ENCODE measurements around the gene SHPK. TPM values are rescaled to one million over a fixed set of nuclear protein-coding genes. Genes with fewer than 3 reads are reported as not detected.

The SHPK gene
- total and polyA plus RNA-seq, 9 of the 15 experiments (the other 6 are each of a cell fraction or from before 2014, with no cell fraction given): 2.5 to 16.3 (median 11.8) TPM

DNA sequence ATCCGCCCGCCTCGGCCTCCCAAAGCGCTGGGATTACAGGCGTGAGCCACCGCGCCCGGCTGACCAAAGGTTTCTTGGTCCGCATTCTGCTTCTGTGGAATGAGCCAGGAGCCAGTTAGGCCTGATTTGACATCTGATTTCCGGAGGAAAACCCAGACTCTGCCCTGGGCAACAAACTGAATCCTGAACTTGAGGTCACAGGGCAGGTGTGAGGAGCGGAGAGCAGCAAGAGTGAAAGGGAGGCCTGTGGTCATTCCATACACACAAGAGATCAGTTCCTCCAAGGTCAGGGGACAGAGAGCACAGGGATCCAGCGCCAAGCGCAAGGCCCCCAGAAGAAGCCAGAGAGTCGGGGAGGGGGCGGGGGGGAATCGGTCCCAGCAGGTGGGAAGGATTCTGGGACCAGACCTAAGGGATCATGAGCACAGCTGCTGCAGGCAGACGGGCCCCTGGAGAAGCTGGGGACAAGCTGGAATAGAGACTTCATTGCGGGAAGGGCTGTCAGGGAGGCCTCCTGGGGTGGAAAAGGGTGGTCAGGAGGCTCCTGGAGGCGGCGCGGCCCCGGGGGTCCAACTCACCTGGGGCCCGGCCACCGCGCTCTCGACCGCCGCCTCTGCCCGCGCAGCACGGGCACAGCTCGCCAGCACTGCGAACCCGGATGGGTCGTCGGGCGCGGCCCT, 436 bp downstream of the SHPK start:
- Histone ChIP-seq H3K36me3 (ENCODE audit: control insufficient read depth, insufficient read depth, low read length) (peaks cover 9% of the 10 kb centered on the region; the same call in 2 of the 3 replicates), H4K20me1 (replicated peaks; ENCODE audit: control insufficient read depth, insufficient read depth, low read length) (no peaks in the 10 kb centered on the region), H3K27ac (ENCODE audit: extremely low read depth, low read depth, low read length) (peak overlapping the region; percentile 21), H3K9me1 (ENCODE audit: control insufficient read depth, insufficient read depth, low read length) (no peaks in the 10 kb centered on the region), H3K79me2 (ENCODE audit: control insufficient read depth, insufficient read depth, low read length) (peaks cover 20% of the 10 kb centered on the region), H3K27me3 (ENCODE audit: control insufficient read depth in 2 of 2, insufficient read depth in 2 of 2, low read length in 2 of 2) (no peaks in the 10 kb centered on the region), H3K4me3 (peak overlapping the region; percentile 63), H3K4me1 (replicated peaks in 1 of 2; ENCODE audit: control insufficient read depth in 2 of 2, insufficient read depth in 2 of 2, low read length in 2 of 2) (peaks cover 12 to 25% of the 10 kb centered on the region in 2 experiments), H3K9ac (ENCODE audit: insufficient read depth in 1 of 2, low read depth in 2 of 2, low read length in 2 of 2) (peak overlapping the region; percentile 70 to 92), H3K9me3 (replicated peaks; ENCODE audit: control insufficient read depth, insufficient read depth, low read depth, low read length) (no peaks in the 10 kb centered on the region), H3K4me2 (ENCODE audit: insufficient read depth, low read length) (peak overlapping the region; percentile 75), H2AFZ (ENCODE audit: low read depth, low read length) (peak overlapping the region; percentile 54)
- TSS peak; percentile 62 for BruUV-seq (replicated peaks)
- ChIA-PET POLR2A (interaction anchor here (0.5 to 1.0 kb wide), 3 partner anchors 9 to 1959 kb away, joined by 3 to 7 read pairs (median 5); no protein-coding TSS in a partner anchor), CTCF (ENCODE audit: low intra/inter-chr PET ratio) (no interaction called here)
- 27% methylated on average over 14 of the region's 38 CpGs for WGBS (ENCODE audit: insufficient coverage, low coverage, missing lambda C conversion rate)
- ATAC-seq (peak; percentile 3; the same call in 2 of the 3 replicates), FAIRE-seq (no peak), DNase-seq (ENCODE audit: extremely low read depth in 1 of 4, low spot score in 3 of 4) (peak in 1 of 4 experiments; percentile 15)
- in situ Hi-C loops (cut with MboI): no loop called here
- peak; percentile 60; the same call in 1 of the 2 replicates for TF ChIP-seq RB1 (IDR thresholded peaks at IDR 0.05; ENCODE audit: low read depth)
- TF ChIP-seq NR2C1 (IDR thresholded peaks at IDR 0.05): peak; percentile 18; the same call in 1 of the 2 replicates
- no peak for TF ChIP-seq NR2C1 (tag; IDR thresholded peaks at IDR 0.05)
- peak in 1 of 2 experiments; percentile 54; a peak in 1 of 4 replicates for TF ChIP-seq HDAC1 (IDR thresholded peaks at IDR 0.05)
- TF ChIP-seq ZNF449 (CRISPR knock-in tag; IDR thresholded peaks at IDR 0.05): no peak
- TF ChIP-seq TOE1 (IDR thresholded peaks at IDR 0.05; ENCODE audit: borderline replicate concordance): peak; percentile 3; the same call in 1 of the 2 replicates
- TF ChIP-seq TOE1 (CRISPR knock-in tag; IDR thresholded peaks at IDR 0.05; ENCODE audit: borderline replicate concordance, low read depth): no peak
- no peak for TF ChIP-seq MAZ (CRISPR knock-in tag; conservative IDR thresholded peaks at IDR 0.05 in 1 of 2, IDR thresholded peaks at IDR 0.05 in 1 of 2)
- TF ChIP-seq TEAD1 (CRISPR knock-in tag; IDR thresholded peaks at IDR 0.05): no peak
- TF ChIP-seq, protein P1, sequence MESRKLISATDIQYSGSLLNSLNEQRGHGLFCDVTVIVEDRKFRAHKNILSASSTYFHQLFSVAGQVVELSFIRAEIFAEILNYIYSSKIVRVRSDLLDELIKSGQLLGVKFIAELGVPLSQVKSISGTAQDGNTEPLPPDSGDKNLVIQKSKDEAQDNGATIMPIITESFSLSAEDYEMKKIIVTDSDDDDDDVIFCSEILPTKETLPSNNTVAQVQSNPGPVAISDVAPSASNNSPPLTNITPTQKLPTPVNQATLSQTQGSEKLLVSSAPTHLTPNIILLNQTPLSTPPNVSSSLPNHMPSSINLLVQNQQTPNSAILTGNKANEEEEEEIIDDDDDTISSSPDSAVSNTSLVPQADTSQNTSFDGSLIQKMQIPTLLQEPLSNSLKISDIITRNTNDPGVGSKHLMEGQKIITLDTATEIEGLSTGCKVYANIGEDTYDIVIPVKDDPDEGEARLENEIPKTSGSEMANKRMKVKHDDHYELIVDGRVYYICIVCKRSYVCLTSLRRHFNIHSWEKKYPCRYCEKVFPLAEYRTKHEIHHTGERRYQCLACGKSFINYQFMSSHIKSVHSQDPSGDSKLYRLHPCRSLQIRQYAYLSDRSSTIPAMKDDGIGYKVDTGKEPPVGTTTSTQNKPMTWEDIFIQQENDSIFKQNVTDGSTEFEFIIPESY (CRISPR knock-in tag; IDR thresholded peaks at IDR 0.05): peak; percentile 95
- peak; percentile 60 for TF ChIP-seq ZFX (CRISPR knock-in tag; IDR thresholded peaks at IDR 0.05)
- TF ChIP-seq, protein P2, sequence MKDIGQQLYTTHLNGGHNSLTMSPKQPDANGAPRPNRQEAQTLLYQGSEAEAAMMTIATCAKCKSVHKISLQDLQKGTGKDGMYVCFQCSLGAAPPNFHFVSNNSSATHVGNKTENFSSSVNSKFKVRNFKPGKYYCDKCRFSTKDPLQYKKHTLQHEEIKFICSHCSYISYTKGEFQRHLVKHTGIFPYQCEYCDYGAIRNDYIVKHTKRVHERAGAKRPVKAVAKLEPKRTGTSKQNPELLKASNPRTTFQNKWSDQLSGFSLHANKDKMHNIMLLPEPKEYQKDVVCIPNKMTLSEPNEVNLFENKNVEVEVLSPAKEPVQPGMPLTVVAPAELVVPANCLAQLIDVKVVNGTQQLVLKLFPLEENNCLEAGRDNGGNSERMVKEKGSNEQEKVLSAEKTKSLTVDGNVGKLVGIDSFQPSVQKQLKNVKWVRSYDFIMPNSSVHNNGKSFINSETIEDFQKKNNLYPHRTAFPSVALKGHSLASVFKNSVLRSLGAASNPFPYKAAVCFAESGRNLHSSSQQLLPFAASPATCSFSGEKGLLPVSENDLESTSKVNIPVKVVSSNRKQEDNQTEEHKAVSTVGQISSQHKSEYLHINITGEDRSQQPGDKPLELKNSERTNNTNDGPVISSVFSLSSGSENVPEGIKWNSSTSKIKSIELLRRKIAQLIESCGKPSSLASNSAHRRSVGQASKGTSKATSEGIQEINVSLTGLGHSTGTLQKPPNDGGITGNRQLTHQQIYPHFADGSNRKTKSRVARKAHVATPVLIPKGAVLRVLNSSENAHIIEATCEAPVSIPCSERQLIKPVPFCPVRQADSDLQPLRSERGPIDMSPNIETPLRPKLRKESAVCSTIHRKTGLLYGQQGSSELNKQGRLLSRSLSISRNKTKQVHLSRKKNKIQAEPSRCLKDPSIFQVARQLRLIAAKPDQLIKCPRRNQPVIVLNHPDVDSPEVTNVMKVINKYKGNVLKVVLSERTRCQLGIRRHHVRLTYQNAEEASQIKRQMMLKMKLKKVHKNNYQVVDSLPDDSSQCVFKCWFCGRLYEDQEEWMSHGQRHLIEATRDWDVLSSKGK (CRISPR knock-in tag; IDR thresholded peaks at IDR 0.05): no peak
- intact Hi-C loops (cut with micrococcal nuclease): loop anchor here (5.0 kb wide), 1 partner anchor 33 kb away; no protein-coding TSS in a partner anchor

All from K562 (cell line).